A549 (cell line): Measurements from ENCODE around the gene PTPRN2. TPM values are rescaled to one million over a fixed set of nuclear protein-coding genes. Genes with fewer than 3 reads are reported as not detected.

Source experiments
- ATAC-seq, 2 experiments: fragments of 200-7000 bp in 1 of 2; fragments of >200 bp in 1 of 2; cut with Nextera tagmentation in 1 of 2; cut with Tn5 transposase in 1 of 2; 3 replicates each; pipeline versions ENCODE4 v1.8.0 to v1.9.1; 2018 to 2020; ENCODE audit warnings: mild to moderate bottlenecking in 1 of 2, moderate library complexity in 1 of 2
- CTCF ChIA-PET: fragments of 300-600 bp; sonication (Branson Sonifier 250); formaldehyde crosslinking; extraction: SDS; loops from one replicate; lab custom pipeline; 2021; ENCODE audit warnings: antibody characterized with exemption, inconsistent platforms; lab: Yijun Ruan, JAX
- POLR2A ChIA-PET: fragments of 350-600 bp; formaldehyde crosslinking; extraction: SDS; loops from one replicate; lab custom pipeline; 2021; ENCODE audit warnings: antibody characterized with exemption, inconsistent platforms; lab: Yijun Ruan, JAX
- DNase-seq, 2 experiments: peaks; one replicate each; pipeline versions ENCODE4 v3.0.0 to v3.0.0-alpha.2; 2011 to 2016; ENCODE audit warnings: low read depth in 1 of 2, low spot score in 1 of 2
- FAIRE-seq: peaks from 2 replicates; lab custom pipeline; 2011; peaks lifted over from hg19 to GRCh38; lab: Jason Lieb, UNC
- H3K27ac ChIP-seq, 2 experiments: fragments of >200 bp; sonication (Bioruptor Twin); formaldehyde crosslinking; 3 replicates each; pipeline ENCODE4 v1.5.1; 2016 to 2017
- H3K4me1 ChIP-seq: fragments of >200 bp; sonication (Bioruptor Twin); formaldehyde crosslinking; 3 replicates; pipeline ENCODE4 v1.6.1; 2016
- H3K4me2 ChIP-seq: fragments of >200 bp; sonication (Bioruptor Twin); formaldehyde crosslinking; 3 replicates; pipeline ENCODE4 v1.6.1; 2016
- H3K4me3 ChIP-seq: fragments of >200 bp; sonication (Bioruptor Twin); formaldehyde crosslinking; 3 replicates; pipeline ENCODE4 v1.5.1; 2016
- H3K9me3 ChIP-seq: fragments of >200 bp; sonication (Bioruptor Twin); formaldehyde crosslinking; 3 replicates; pipeline ENCODE4 v1.6.1; 2016
- ATOH8 ChIP-seq: fragments of 250-450 bp; sonication (Bioruptor Pico); IDR thresholded peaks from 2 replicates; pipeline ENCODE4 v1.5.0; 2020; ENCODE audit warnings: low read depth, mild to moderate bottlenecking, moderate library complexity
- CBX2 ChIP-seq: fragments of 200-600 bp; sonication (generic); IDR thresholded peaks from 2 replicates; pipeline ENCODE4 v1.6.1; 2016; ENCODE audit warnings: low read depth, mild to moderate bottlenecking, borderline replicate concordance
- CBX8 ChIP-seq: fragments of 200-600 bp; sonication (generic); IDR thresholded peaks from 2 replicates; pipeline ENCODE4 v1.6.1; 2016
- CHD2 ChIP-seq: fragments of 150-350 bp; IDR thresholded peaks from 2 replicates; pipeline ENCODE4 v1.6.1; 2014; ENCODE audit warnings: low read length; ENCODE audit not compliant: partially characterized antibody
- CHD4 ChIP-seq: fragments of 200-600 bp; sonication (generic); IDR thresholded peaks from 2 replicates; pipeline ENCODE4 v1.6.1; 2016; ENCODE audit warnings: antibody characterized with exemption, mild to moderate bottlenecking, borderline replicate concordance
- CTCF ChIP-seq: fragments of >200 bp; sonication (Bioruptor Twin); formaldehyde crosslinking; IDR thresholded peaks from 3 replicates; pipeline ENCODE4 v1.5.1; 2016
- ESRRA ChIP-seq: fragments of 150-350 bp; IDR thresholded peaks from 2 replicates; pipeline ENCODE4 v1.6.1; 2014; ENCODE audit warnings: mild to moderate bottlenecking, low read length, borderline replicate concordance
- FOSL2 ChIP-seq, 2 experiments: fragments of 450-650 bp in 1 of 2; fragments of >200 bp in 1 of 2; sonication (Bioruptor Twin) in 1 of 2; formaldehyde crosslinking; IDR thresholded peaks; 2 replicates each; pipeline versions ENCODE4 v1.5.0 to v1.6.1; 2016 to 2020; ENCODE audit warnings: mild to moderate bottlenecking in 1 of 2, moderate library complexity in 1 of 2
- GATA3 ChIP-seq: IDR thresholded peaks from 2 replicates; pipeline ENCODE4 v1.6.1; 2012; ENCODE audit warnings: borderline replicate concordance
- HEYL ChIP-seq: fragments of 250-450 bp; sonication (Bioruptor Pico); IDR thresholded peaks from 2 replicates; pipeline ENCODE4 v1.8.0; 2021; ENCODE audit warnings: mild to moderate bottlenecking, moderate library complexity
- MYC ChIP-seq: IDR thresholded peaks from 2 replicates; pipeline ENCODE4 v1.6.1; 2012; ENCODE audit warnings: mild to moderate bottlenecking, inconsistent platforms, low read length, improper control_type of control experiment, borderline replicate concordance
- POLR2A ChIP-seq: IDR thresholded peaks from 2 replicates; pipeline ENCODE4 v1.6.1; 2012; ENCODE audit warnings: mild to moderate bottlenecking, low read length
- POLR2AphosphoS2 ChIP-seq: conservative IDR thresholded peaks from 2 replicates; pipeline ENCODE4 v1.6.1; 2012; ENCODE audit warnings: low read length, improper control_type of control experiment, inconsistent platforms
- RAD21 ChIP-seq, 2 experiments: fragments of >200 bp in 1 of 2; sonication (Bioruptor Twin) in 1 of 2; formaldehyde crosslinking in 1 of 2; IDR thresholded peaks in 1 of 2; conservative IDR thresholded peaks in 1 of 2; 2 replicates in 1 of 2; 3 replicates in 1 of 2; pipeline ENCODE4 v1.6.1; 2012 to 2018; ENCODE audit warnings: inconsistent platforms in 1 of 2
- RFX5 ChIP-seq: fragments of 450-650 bp; IDR thresholded peaks from 2 replicates; pipeline ENCODE4 v1.7.1; 2014; ENCODE audit warnings: antibody characterized with exemption, mild to moderate bottlenecking, moderate library complexity
- SMC3 ChIP-seq: fragments of >200 bp; sonication (Bioruptor Twin); formaldehyde crosslinking; IDR thresholded peaks from 3 replicates; pipeline ENCODE4 v1.6.1; 2018; ENCODE audit warnings: inconsistent platforms
- TP53 ChIP-seq: fragments of 250-450 bp; sonication (Bioruptor Pico); IDR thresholded peaks from 2 replicates; pipeline ENCODE4 v1.5.0; 2021; ENCODE audit warnings: mild to moderate bottlenecking, moderate library complexity
- ZFP36 ChIP-seq: fragments of 450-650 bp; IDR thresholded peaks from 2 replicates; pipeline ENCODE4 v1.6.1; 2014; ENCODE audit warnings: borderline replicate concordance; ENCODE audit not compliant: partially characterized antibody
- ZNF302 ChIP-seq: fragments of 250-450 bp; sonication (Bioruptor Pico); IDR thresholded peaks from 2 replicates; pipeline ENCODE4 v1.9.0; 2021; ENCODE audit warnings: inconsistent platforms, mild to moderate bottlenecking, moderate library complexity
- ZSCAN20 ChIP-seq: fragments of 250-450 bp; sonication (Bioruptor Pico); IDR thresholded peaks from 2 replicates; pipeline ENCODE4 v1.8.0; 2022; ENCODE audit warnings: mild to moderate bottlenecking, moderate library complexity
- WGBS: methylation state at CpG from one replicate; pipeline ENCODE4 v1.1.6; 2017; ENCODE audit errors: missing lambda C conversion rate; 5-methylcytosine and 5-hydroxymethylcytosine counted together
- polyA plus RNA-seq, 4 experiments: library from polyadenylated mRNA; depleted of rRNA in 3 of 4; stranded (reverse); fragments of >200 nt; fragmentation: RNase III in 1 of 4; extraction: RNeasy Plus Mini Kit Qiagen cat#74134 plus additional on column Dnase treatment in 1 of 4; gene quantifications; 2 replicates in 3 of 4; 3 replicates in 1 of 4; pipeline ENCODE4 v1.2.3, GENCODE V29; 2011 to 2017
- TF ChIP-seq, protein P1 (sequence below): fragments of 150-350 bp; IDR thresholded peaks from 2 replicates; pipeline ENCODE4 v1.6.1; 2014; ENCODE audit warnings: low read depth, mild to moderate bottlenecking, low read length
- TF ChIP-seq, protein P2 (sequence below): fragments of >200 bp; sonication (Bioruptor Twin); formaldehyde crosslinking; IDR thresholded peaks from 3 replicates; pipeline ENCODE4 v1.6.1; 2016
- TF ChIP-seq, protein P3 (sequence below): fragments of 200-600 bp; sonication (generic); IDR thresholded peaks from 2 replicates; pipeline ENCODE4 v1.6.1; 2016; ENCODE audit warnings: antibody characterized with exemption, mild to moderate bottlenecking, moderate library complexity

Gene PTPRN2
- polyA plus RNA-seq, 2 of the 4 experiments (the other 2 are of a cell fraction) = 0.41 to 1.2 TPM

GRCh38 chr7:158291998-158292397 lies 295.6 kb downstream of the PTPRN2 start:
- Histone ChIP-seq H3K9me3 (no peaks in the 10 kb centered on the region; the same call in 2 of the 3 replicates), H3K4me3 (no peak overlapping the region), H3K27ac (no peak overlapping the region), H3K4me2 (no peak overlapping the region), H3K4me1 (no peaks in the 10 kb centered on the region)
- FAIRE-seq (no peak), ATAC-seq (no peak), DNase-seq (no peak)
- 17% methylated on average over 4 of the region's 4 CpGs for WGBS
- ChIA-PET CTCF (no interaction called here), POLR2A (no interaction called here)
- no peak for TF ChIP-seq HEYL (CRISPR knock-in tag)
- TF ChIP-seq, protein P1, sequence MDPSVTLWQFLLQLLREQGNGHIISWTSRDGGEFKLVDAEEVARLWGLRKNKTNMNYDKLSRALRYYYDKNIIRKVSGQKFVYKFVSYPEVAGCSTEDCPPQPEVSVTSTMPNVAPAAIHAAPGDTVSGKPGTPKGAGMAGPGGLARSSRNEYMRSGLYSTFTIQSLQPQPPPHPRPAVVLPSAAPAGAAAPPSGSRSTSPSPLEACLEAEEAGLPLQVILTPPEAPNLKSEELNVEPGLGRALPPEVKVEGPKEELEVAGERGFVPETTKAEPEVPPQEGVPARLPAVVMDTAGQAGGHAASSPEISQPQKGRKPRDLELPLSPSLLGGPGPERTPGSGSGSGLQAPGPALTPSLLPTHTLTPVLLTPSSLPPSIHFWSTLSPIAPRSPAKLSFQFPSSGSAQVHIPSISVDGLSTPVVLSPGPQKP = no peak
- no peak for TF ChIP-seq CHD4
- TF ChIP-seq SMC3 = no peak
- TF ChIP-seq ESRRA = no peak
- TF ChIP-seq POLR2A = no peak
- TF ChIP-seq ATOH8 (CRISPR knock-in tag) = no peak
- TF ChIP-seq RAD21 (conservative IDR thresholded peaks at IDR 0.05 in 1 of 2, IDR thresholded peaks at IDR 0.05 in 1 of 2) = no peak
- TF ChIP-seq CTCF = no peak
- TF ChIP-seq RFX5 = no peak
- TF ChIP-seq, protein P2, sequence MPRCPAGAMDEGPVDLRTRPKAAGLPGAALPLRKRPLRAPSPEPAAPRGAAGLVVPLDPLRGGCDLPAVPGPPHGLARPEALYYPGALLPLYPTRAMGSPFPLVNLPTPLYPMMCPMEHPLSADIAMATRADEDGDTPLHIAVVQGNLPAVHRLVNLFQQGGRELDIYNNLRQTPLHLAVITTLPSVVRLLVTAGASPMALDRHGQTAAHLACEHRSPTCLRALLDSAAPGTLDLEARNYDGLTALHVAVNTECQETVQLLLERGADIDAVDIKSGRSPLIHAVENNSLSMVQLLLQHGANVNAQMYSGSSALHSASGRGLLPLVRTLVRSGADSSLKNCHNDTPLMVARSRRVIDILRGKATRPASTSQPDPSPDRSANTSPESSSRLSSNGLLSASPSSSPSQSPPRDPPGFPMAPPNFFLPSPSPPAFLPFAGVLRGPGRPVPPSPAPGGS = no peak
- TF ChIP-seq TP53 (CRISPR knock-in tag) = no peak
- no peak for TF ChIP-seq ZSCAN20
- no peak for TF ChIP-seq CBX8
- no peak for TF ChIP-seq CBX2
- TF ChIP-seq MYC = no peak

GRCh38 chr7:158289761-158290523 lies 297.7 kb downstream of the PTPRN2 start:
- ChIA-PET POLR2A (no interaction called here), CTCF (no interaction called here)
- FAIRE-seq (no peak), DNase-seq (no peak)
- H3K4me3 ChIP-seq = no peak overlapping the region
- no peak overlapping the region for H3K27ac ChIP-seq
- no peak overlapping the region for H3K4me2 ChIP-seq
- 5% methylated on average over 3 of the region's 5 CpGs for WGBS
- H3K4me1 ChIP-seq = no peaks in the 10 kb centered on the region
- no peak for TF ChIP-seq ZFP36
- TF ChIP-seq, protein P1 = no peak
- TF ChIP-seq, protein P3, sequence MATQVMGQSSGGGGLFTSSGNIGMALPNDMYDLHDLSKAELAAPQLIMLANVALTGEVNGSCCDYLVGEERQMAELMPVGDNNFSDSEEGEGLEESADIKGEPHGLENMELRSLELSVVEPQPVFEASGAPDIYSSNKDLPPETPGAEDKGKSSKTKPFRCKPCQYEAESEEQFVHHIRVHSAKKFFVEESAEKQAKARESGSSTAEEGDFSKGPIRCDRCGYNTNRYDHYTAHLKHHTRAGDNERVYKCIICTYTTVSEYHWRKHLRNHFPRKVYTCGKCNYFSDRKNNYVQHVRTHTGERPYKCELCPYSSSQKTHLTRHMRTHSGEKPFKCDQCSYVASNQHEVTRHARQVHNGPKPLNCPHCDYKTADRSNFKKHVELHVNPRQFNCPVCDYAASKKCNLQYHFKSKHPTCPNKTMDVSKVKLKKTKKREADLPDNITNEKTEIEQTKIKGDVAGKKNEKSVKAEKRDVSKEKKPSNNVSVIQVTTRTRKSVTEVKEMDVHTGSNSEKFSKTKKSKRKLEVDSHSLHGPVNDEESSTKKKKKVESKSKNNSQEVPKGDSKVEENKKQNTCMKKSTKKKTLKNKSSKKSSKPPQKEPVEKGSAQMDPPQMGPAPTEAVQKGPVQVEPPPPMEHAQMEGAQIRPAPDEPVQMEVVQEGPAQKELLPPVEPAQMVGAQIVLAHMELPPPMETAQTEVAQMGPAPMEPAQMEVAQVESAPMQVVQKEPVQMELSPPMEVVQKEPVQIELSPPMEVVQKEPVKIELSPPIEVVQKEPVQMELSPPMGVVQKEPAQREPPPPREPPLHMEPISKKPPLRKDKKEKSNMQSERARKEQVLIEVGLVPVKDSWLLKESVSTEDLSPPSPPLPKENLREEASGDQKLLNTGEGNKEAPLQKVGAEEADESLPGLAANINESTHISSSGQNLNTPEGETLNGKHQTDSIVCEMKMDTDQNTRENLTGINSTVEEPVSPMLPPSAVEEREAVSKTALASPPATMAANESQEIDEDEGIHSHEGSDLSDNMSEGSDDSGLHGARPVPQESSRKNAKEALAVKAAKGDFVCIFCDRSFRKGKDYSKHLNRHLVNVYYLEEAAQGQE = no peak
- TF ChIP-seq ZSCAN20 = no peak
- TF ChIP-seq FOSL2 (IDR thresholded peaks at IDR 0.05) = no peak
- no peak for TF ChIP-seq FOSL2 (CRISPR knock-in tag; IDR thresholded peaks at IDR 0.05)
- TF ChIP-seq CHD2 = no peak
- no peak for TF ChIP-seq GATA3
- TF ChIP-seq CHD4 = no peak
- TF ChIP-seq, protein P2 = no peak
- TF ChIP-seq POLR2AphosphoS2 = no peak
- TF ChIP-seq ZNF302 = no peak
- TF ChIP-seq TP53 (CRISPR knock-in tag) = no peak
- TF ChIP-seq, all 56 proteins: peak for 0
- no peak for ATAC-seq
- H3K9me3 ChIP-seq = peaks cover 7% of the 10 kb centered on the region; the same call in 2 of the 3 replicates
